Smooth muscle cell (in vitro differentiated cells): ENCODE measurements around the gene TTC8. TPM values are rescaled to one million over a fixed set of nuclear protein-coding genes. Genes with fewer than 3 reads are reported as not detected.

ENCODE experiments used
- polyA plus RNA-seq: library from polyadenylated mRNA; unstranded; fragments of >200 nt; fragmentation: Nextera tagmentation; extraction: Ambion mirVana; gene quantifications from 2 replicates; pipeline ENCODE4 v1.2.1, GENCODE V29; 2016
- small RNA-seq: library from RNA; depleted of rRNA; stranded (forward); fragments of <200 nt; gene quantifications from one replicate; pipeline ENCODE3, GENCODE V24; 2014
- total RNA-seq: library from RNA; depleted of rRNA; stranded (reverse); fragments of >200 nt; gene quantifications from 2 replicates; pipeline ENCODE4 v1.2.3, GENCODE V29; 2014

Gene TTC8
- total and polyA plus RNA-seq, 2 experiments from 2014 or later = 20.0 to 58.9 TPM

Small RNA genes within 50 kb of the gene (small RNA-seq; reads per million reads assigned to genes)
- not detected for gene RF00019
- gene RNU4-92P = not detected

Other genes with a start within 250 kb of the TTC8 start
- gene EML5, start 31.7 kb upstream of the TTC8 start, total RNA-seq = 0.13 and 0.31 TPM in 2 replicates
- gene EML5, start 31.7 kb upstream of the TTC8 start, polyA plus RNA-seq = not detected in 2 replicates